NB4 (cell line): Measurements from ENCODE around the gene BCAS3.
A peak's percentile ranks its signal among the peaks of the same experiment; 100 is the strongest.

Source experiments
- DNase-seq: peaks from one replicate; pipeline ENCODE4 v3.0.0; 2010; ENCODE audit warnings: low read depth
- H3K4me3 ChIP-seq: one replicate; pipeline ENCODE4 v1.5.1; 2011; ENCODE audit warnings: mild to moderate bottlenecking, low read depth, low read length, moderate library complexity
- MYC ChIP-seq: IDR thresholded peaks from 2 replicates; pipeline ENCODE4 v1.6.1; 2011; ENCODE audit warnings: low read depth, low read length
- POLR2A ChIP-seq: IDR thresholded peaks from 2 replicates; pipeline ENCODE4 v1.6.1; 2011; ENCODE audit warnings: mild to moderate bottlenecking; ENCODE audit not compliant: insufficient read length; ENCODE audit errors: extremely low read depth
- TF ChIP-seq, protein P1 (sequence below): IDR thresholded peaks from one replicate; pipeline ENCODE4 v1.5.1; 2012; ENCODE audit warnings: low read depth, low read length
- TF ChIP-seq, protein P2 (sequence below): IDR thresholded peaks from 2 replicates; pipeline ENCODE4 v1.6.1; 2011; ENCODE audit warnings: low read depth, low read length

The BCAS3 gene

GRCh38 chr17:60717814-60718213 is 40.2 kb downstream of the BCAS3 start:
- no peak for DNase-seq
- no peak overlapping the region for H3K4me3 ChIP-seq
- TF ChIP-seq POLR2A (no peak), MYC (no peak)
- TF ChIP-seq, protein P1, sequence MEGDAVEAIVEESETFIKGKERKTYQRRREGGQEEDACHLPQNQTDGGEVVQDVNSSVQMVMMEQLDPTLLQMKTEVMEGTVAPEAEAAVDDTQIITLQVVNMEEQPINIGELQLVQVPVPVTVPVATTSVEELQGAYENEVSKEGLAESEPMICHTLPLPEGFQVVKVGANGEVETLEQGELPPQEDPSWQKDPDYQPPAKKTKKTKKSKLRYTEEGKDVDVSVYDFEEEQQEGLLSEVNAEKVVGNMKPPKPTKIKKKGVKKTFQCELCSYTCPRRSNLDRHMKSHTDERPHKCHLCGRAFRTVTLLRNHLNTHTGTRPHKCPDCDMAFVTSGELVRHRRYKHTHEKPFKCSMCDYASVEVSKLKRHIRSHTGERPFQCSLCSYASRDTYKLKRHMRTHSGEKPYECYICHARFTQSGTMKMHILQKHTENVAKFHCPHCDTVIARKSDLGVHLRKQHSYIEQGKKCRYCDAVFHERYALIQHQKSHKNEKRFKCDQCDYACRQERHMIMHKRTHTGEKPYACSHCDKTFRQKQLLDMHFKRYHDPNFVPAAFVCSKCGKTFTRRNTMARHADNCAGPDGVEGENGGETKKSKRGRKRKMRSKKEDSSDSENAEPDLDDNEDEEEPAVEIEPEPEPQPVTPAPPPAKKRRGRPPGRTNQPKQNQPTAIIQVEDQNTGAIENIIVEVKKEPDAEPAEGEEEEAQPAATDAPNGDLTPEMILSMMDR = no peak
- TF ChIP-seq, protein P2, sequence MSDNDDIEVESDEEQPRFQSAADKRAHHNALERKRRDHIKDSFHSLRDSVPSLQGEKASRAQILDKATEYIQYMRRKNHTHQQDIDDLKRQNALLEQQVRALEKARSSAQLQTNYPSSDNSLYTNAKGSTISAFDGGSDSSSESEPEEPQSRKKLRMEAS = no peak

DNA sequence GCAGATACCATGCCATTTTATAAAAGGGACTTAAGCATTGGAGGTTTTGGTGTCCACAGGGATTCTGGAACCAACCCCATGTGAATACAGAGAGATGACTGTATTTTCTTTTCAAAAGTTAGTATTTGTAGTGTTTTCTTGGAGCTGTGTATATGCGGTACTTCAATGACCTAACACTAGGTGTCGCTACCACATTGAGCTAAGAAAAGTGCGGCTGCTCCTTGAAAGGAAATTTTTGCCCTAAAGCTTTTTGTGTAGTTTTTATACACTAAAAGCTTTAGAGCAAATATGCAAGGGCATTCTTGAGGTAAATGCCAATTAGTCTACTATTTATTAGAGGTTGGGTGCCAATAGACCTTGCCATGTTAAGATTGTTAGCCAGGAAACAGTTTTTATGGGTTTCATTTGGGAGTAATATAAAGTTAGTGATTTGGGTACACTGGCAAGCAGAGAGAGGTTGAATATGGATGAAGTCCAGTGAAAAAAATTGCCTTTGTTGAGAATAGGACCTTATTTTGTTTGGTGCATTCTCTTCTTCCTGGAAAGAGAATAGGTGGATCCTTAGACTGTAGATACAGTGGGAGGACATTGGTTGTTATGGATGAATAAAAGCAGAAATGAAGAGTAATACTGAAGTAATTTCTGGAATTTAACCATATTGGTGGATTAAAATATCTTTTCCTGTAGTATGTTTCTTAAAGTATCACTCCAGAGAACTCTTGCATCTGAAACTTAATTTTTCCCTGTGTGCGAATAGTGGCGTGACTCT is 43.3 kb downstream of the BCAS3 start:
- TF ChIP-seq, protein P2 = no peak
- no peak for TF ChIP-seq MYC
- TF ChIP-seq, protein P1 = peak; percentile 77
- TF ChIP-seq POLR2A = no peak
- DNase-seq = peak; percentile 70
- no peak overlapping the region for H3K4me3 ChIP-seq

DNA sequence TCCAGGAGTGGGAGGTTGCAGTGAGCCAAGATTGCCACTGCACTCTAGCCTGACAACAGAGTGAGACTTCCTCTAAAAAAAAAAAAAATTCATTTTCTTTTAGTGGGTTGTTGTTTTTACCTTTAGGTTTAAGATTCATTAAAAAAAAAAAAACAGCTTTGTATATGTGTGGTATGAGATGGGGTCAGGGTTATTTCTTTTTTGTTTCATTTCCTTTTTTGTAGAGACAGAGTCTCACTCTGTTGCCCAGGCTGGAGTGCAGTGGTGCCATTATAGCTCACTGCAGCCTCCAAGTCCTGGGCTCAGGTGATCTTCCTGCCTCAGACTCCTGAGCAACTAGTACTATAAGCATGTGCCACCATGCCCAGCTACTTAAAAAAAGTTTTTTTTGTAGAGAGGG is 47.0 kb downstream of the BCAS3 start:
- H3K4me3 ChIP-seq = no peak overlapping the region
- TF ChIP-seq MYC = no peak
- no peak for TF ChIP-seq POLR2A
- TF ChIP-seq, protein P2 = no peak
- TF ChIP-seq, protein P1 = no peak
- DNase-seq = no peak

- H3K4me3 ChIP-seq = no peak overlapping the region
- DNase-seq = no peak
- TF ChIP-seq MYC (no peak), POLR2A (no peak)
- TF ChIP-seq, protein P1 = no peak
- TF ChIP-seq, protein P2 = no peak
These were observed 52.2 kb downstream of the BCAS3 start for GRCh38 chr17:60729854-60730253.

GRCh38 chr17:60730273-60730672 is 52.6 kb downstream of the BCAS3 start:
- no peak for DNase-seq
- H3K4me3 ChIP-seq = no peak overlapping the region
- TF ChIP-seq POLR2A (no peak), MYC (no peak)
- TF ChIP-seq, protein P1 = no peak
- TF ChIP-seq, protein P2 = no peak
